Measurements from ENCODE around the gene TBCC. TPM values are rescaled to one million over a fixed set of nuclear protein-coding genes. Genes with fewer than 3 reads are reported as not detected.

The TBCC gene
- polyA plus RNA-seq, 1 donor, result 23.6 TPM

- H3K36me3 ChIP-seq (ENCODE audit: control insufficient read depth, insufficient read depth, low read length), result peaks cover 9% of the 10 kb centered on the region
- no CpG with 5 or more reads among the region's 7 CpGs for WGBS (ENCODE audit: insufficient coverage, low lambda C conversion rate)
- peaks cover under 1% of the 10 kb centered on the region for H3K4me1 ChIP-seq (ENCODE audit: control insufficient read depth, insufficient read depth, low read length)
Measured at GRCh38 chr6:42756722-42757121, 10.8 kb upstream of the TBCC start.

DNA sequence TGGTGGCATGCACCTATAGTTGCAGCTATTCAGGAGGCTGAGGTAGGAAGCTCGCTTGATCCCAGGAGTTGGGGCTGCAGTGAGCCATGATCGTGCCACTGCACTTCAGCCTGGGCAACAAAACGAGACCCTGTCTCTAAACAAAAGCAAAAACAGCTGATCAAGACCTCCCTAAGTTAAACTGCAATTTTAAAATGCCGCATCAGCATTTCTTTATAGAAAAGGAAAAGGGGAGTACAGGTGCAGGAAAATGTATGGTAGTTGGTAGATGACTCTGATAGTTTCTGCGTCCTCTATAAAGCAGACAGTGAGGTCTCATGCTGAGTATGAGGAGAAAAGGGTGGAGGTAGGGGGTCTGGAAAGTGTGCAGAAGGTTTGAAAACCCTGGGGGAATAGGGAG is 8.9 kb upstream of the TBCC start:
- no peak for DNase-seq
- WGBS (ENCODE audit: insufficient coverage, low lambda C conversion rate), result 100% methylated on average over 1 of the region's 5 CpGs
- no peaks in the 10 kb centered on the region for H3K4me1 ChIP-seq (ENCODE audit: control insufficient read depth, insufficient read depth, low read length)
- no peaks in the 10 kb centered on the region for H3K9me3 ChIP-seq (ENCODE audit: control insufficient read depth, low read depth, low read length)
- no peak overlapping the region for H3K4me3 ChIP-seq (ENCODE audit: low read length)
- H3K27ac ChIP-seq (ENCODE audit: low read length), result no peak overlapping the region
- peaks cover 9% of the 10 kb centered on the region for H3K36me3 ChIP-seq (ENCODE audit: control insufficient read depth, insufficient read depth, low read length)
- no peaks in the 10 kb centered on the region for H3K27me3 ChIP-seq (ENCODE audit: control insufficient read depth, insufficient read depth, low read length)

More at GRCh38 chr6:42756722-42757121, 10.8 kb upstream of the TBCC start:
- Histone ChIP-seq H3K27ac (ENCODE audit: low read length) (no peak overlapping the region), H3K27me3 (ENCODE audit: control insufficient read depth, insufficient read depth, low read length) (no peaks in the 10 kb centered on the region), H3K4me3 (ENCODE audit: low read length) (no peak overlapping the region), H3K9me3 (ENCODE audit: control insufficient read depth, low read depth, low read length) (no peaks in the 10 kb centered on the region)
- no peak for DNase-seq

DNA sequence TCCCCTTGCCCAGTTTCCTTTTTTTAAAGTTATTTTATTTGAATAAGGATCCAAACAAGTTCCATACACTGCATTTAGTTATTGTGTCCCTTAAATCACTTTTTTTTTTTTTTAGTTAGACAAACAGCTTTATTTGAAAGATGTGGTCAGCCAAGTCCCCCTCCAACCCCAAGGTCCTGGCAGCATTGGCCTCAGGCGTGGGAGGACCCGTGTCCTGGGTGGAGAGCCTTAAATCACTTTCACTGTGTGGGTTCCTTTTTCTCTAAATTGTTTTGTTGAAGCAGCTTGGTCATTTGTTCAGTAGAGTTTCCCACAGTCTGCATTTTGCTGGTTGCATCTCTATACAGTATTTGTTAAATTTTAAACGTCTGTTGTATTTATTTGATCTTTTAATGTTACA is 5.2 kb upstream of the TBCC start:
- no peaks in the 10 kb centered on the region for H3K9me3 ChIP-seq (ENCODE audit: control insufficient read depth, low read depth, low read length)
- H3K4me3 ChIP-seq (ENCODE audit: low read length), result no peak overlapping the region
- H3K36me3 ChIP-seq (ENCODE audit: control insufficient read depth, insufficient read depth, low read length), result no peaks in the 10 kb centered on the region
- no peaks in the 10 kb centered on the region for H3K27me3 ChIP-seq (ENCODE audit: control insufficient read depth, insufficient read depth, low read length)
- DNase-seq, result no peak
- 90% methylated on average over 2 of the region's 3 CpGs for WGBS (ENCODE audit: insufficient coverage, low lambda C conversion rate)
- H3K4me1 ChIP-seq (ENCODE audit: control insufficient read depth, insufficient read depth, low read length), result peaks cover 6% of the 10 kb centered on the region
- H3K27ac ChIP-seq (ENCODE audit: low read length), result no peak overlapping the region

DNA sequence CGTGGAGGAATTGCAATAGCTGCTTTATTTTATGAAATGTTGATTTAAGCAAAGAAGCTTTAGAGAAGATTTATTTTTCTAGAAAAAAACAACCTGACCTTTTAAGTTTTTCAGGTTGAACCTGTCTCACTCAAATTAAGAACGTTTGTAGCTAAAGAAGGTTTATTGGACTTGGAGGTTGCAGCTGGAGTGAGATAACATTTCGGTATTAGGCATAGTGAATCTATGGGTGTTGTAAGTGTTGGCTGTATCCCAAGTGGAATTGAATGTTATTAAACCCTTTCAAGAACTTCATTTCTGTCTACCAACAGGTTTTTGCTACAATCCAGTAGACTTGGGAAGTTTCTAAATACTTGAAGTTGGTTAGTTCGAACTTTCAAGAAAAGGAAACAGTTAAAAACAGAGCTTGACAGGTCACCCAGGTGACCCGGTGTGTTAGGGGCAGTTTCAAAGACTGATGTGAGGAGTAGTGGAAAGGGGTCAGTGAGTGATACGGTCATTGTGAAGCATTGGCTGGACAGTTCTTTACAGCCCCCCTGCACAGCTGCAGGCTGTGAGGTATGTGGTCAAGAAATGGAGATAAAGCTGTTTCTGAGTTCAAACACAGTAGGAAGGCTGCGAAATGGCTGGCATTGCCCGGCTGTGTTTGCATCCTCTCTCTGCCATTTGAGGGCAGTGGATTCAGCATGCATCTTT is 2.4 kb upstream of the TBCC start:
- WGBS (ENCODE audit: insufficient coverage, low lambda C conversion rate), result 17% methylated on average over 1 of the region's 8 CpGs
- H3K9me3 ChIP-seq (ENCODE audit: control insufficient read depth, low read depth, low read length), result no peaks in the 10 kb centered on the region
- peaks cover 13% of the 10 kb centered on the region for H3K4me1 ChIP-seq (ENCODE audit: control insufficient read depth, insufficient read depth, low read length)
- no peak overlapping the region for H3K27ac ChIP-seq (ENCODE audit: low read length)
- H3K27me3 ChIP-seq (ENCODE audit: control insufficient read depth, insufficient read depth, low read length), result no peaks in the 10 kb centered on the region
- no peak for DNase-seq
- H3K36me3 ChIP-seq (ENCODE audit: control insufficient read depth, insufficient read depth, low read length), result no peaks in the 10 kb centered on the region
- H3K4me3 ChIP-seq (ENCODE audit: low read length), result no peak overlapping the region

- peak overlapping the region; percentile 95 for H3K27ac ChIP-seq (ENCODE audit: low read length)
- no peaks in the 10 kb centered on the region for H3K27me3 ChIP-seq (ENCODE audit: control insufficient read depth, insufficient read depth, low read length)
- peaks cover 13% of the 10 kb centered on the region for H3K4me1 ChIP-seq (ENCODE audit: control insufficient read depth, insufficient read depth, low read length)
- peak overlapping the region; percentile 77 for H3K4me3 ChIP-seq (ENCODE audit: low read length)
- peak; percentile 82 to 87 for DNase-seq
- no CpG with 5 or more reads among the region's 55 CpGs for WGBS (ENCODE audit: insufficient coverage, low lambda C conversion rate)
- no peaks in the 10 kb centered on the region for H3K36me3 ChIP-seq (ENCODE audit: control insufficient read depth, insufficient read depth, low read length)
- no peaks in the 10 kb centered on the region for H3K9me3 ChIP-seq (ENCODE audit: control insufficient read depth, low read depth, low read length)
Measured at GRCh38 chr6:42746463-42747391, 824 bp upstream of the TBCC start.

DNA sequence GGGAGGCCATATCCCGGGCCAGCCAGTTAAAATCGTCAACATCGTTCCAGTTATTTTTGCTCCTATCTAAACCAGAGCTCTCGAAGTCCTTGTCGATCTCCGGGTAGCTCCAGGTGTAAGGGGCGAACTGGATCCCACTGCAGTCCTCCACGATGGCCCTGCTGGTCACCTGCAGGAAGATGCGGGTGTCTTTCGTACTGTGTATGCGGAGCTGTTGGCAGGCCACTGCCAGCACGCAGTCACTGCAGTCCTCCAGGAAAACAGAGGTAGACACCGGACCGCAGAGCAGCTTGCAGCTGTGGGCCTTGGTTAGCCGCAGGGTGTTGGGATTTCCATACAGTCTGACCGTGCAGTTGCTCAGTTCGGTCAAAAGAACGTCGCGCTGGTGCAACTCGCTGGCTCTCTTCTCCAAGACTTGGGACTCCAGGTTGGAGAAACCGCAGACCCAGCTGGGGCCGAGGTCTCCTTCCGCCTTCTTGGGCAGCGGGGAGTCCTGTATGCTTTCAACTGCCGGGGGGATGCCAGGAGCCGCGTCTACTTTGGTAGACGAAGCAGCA is 742 bp downstream of the TBCC start:
- H3K36me3 ChIP-seq (ENCODE audit: control insufficient read depth, insufficient read depth, low read length), result no peaks in the 10 kb centered on the region
- DNase-seq, result peak in 1 of 2 donors; percentile 58
- no CpG with 5 or more reads among the region's 29 CpGs for WGBS (ENCODE audit: insufficient coverage, low lambda C conversion rate)
- H3K27me3 ChIP-seq (ENCODE audit: control insufficient read depth, insufficient read depth, low read length), result no peaks in the 10 kb centered on the region
- no peaks in the 10 kb centered on the region for H3K9me3 ChIP-seq (ENCODE audit: control insufficient read depth, low read depth, low read length)
- H3K4me1 ChIP-seq (ENCODE audit: control insufficient read depth, insufficient read depth, low read length), result peaks cover 13% of the 10 kb centered on the region
- H3K27ac ChIP-seq (ENCODE audit: low read length), result peak overlapping the region; percentile 86
- H3K4me3 ChIP-seq (ENCODE audit: low read length), result peak overlapping the region; percentile 84

GRCh38 chr6:42744351-42744893 is 1.5 kb downstream of the TBCC start:
- H3K27me3 ChIP-seq (ENCODE audit: control insufficient read depth, insufficient read depth, low read length), result no peaks in the 10 kb centered on the region
- peak overlapping the region; percentile 84 for H3K4me3 ChIP-seq (ENCODE audit: low read length)
- H3K27ac ChIP-seq (ENCODE audit: low read length), result peak overlapping the region; percentile 86
- no peak for DNase-seq
- H3K4me1 ChIP-seq (ENCODE audit: control insufficient read depth, insufficient read depth, low read length), result peaks cover 13% of the 10 kb centered on the region
- no peaks in the 10 kb centered on the region for H3K36me3 ChIP-seq (ENCODE audit: control insufficient read depth, insufficient read depth, low read length)
- no peaks in the 10 kb centered on the region for H3K9me3 ChIP-seq (ENCODE audit: control insufficient read depth, low read depth, low read length)
- WGBS (ENCODE audit: insufficient coverage, low lambda C conversion rate), result 90% methylated on average over 4 of the region's 21 CpGs

- Histone ChIP-seq H3K9me3 (ENCODE audit: control insufficient read depth, low read depth, low read length) (no peaks in the 10 kb centered on the region), H3K4me1 (ENCODE audit: control insufficient read depth, insufficient read depth, low read length) (peaks cover 7% of the 10 kb centered on the region), H3K27me3 (ENCODE audit: control insufficient read depth, insufficient read depth, low read length) (no peaks in the 10 kb centered on the region), H3K27ac (ENCODE audit: low read length) (no peak overlapping the region), H3K36me3 (ENCODE audit: control insufficient read depth, insufficient read depth, low read length) (no peaks in the 10 kb centered on the region), H3K4me3 (ENCODE audit: low read length) (no peak overlapping the region)
- peak in 1 of 2 donors; percentile 21 for DNase-seq
- WGBS (ENCODE audit: insufficient coverage, low lambda C conversion rate), result no CpG with 5 or more reads among the region's 5 CpGs
Measured at GRCh38 chr6:42742116-42742894, 3.6 kb downstream of the TBCC start.

DNA sequence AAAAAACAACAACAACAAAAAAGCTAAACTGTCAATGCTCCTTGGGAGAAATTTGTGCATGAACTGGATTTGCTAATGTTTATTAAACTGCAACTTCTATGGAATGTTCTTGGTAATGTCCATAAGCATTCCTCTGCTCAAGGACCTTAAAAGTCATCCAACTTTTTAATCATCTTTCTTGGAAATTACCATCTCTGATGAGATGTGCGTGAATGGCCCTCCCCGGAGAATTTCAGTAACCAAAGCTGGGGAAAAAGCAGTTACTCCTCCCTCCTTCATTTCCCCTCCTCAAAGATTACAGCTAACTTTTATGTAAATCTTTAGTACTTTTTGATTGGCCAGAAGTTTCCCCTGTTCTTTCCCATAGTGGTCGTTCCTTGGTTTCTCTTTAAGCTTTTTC is 5.2 kb downstream of the TBCC start:
- DNase-seq, result no peak
- no peak overlapping the region for H3K4me3 ChIP-seq (ENCODE audit: low read length)
- no CpG with 5 or more reads among the region's 3 CpGs for WGBS (ENCODE audit: insufficient coverage, low lambda C conversion rate)
- H3K27me3 ChIP-seq (ENCODE audit: control insufficient read depth, insufficient read depth, low read length), result no peaks in the 10 kb centered on the region
- no peak overlapping the region for H3K27ac ChIP-seq (ENCODE audit: low read length)
- H3K9me3 ChIP-seq (ENCODE audit: control insufficient read depth, low read depth, low read length), result no peaks in the 10 kb centered on the region
- H3K4me1 ChIP-seq (ENCODE audit: control insufficient read depth, insufficient read depth, low read length), result peaks cover 7% of the 10 kb centered on the region
- H3K36me3 ChIP-seq (ENCODE audit: control insufficient read depth, insufficient read depth, low read length), result no peaks in the 10 kb centered on the region

Measured in large intestine (tissue), 3 donors.